Thyroid gland (tissue), 4 donors: ENCODE measurements around the gene DGKZ.

Experiments used
- POLR2A ChIP-seq, 2 donors: fragments of 450-650 bp; IDR thresholded peaks; one replicate each; pipeline ENCODE4 v1.6.1; 2017; ENCODE audit warnings: antibody characterized with exemption in 2 of 2, mild to moderate bottlenecking in 2 of 2, moderate library complexity in 1 of 2
- TF ChIP-seq, protein P1 (sequence below), 6 experiments: fragments of 200-600 bp in 3 of 6; fragments of 450-650 bp in 3 of 6; sonication (generic) in 3 of 6; IDR thresholded peaks; one replicate each; pipeline ENCODE4 v1.5.1; 2016 to 2019; ENCODE audit warnings: antibody characterized with exemption in 6 of 6, mild to moderate bottlenecking in 2 of 6, inconsistent platforms in 1 of 6, moderate library complexity in 1 of 6

DNA sequence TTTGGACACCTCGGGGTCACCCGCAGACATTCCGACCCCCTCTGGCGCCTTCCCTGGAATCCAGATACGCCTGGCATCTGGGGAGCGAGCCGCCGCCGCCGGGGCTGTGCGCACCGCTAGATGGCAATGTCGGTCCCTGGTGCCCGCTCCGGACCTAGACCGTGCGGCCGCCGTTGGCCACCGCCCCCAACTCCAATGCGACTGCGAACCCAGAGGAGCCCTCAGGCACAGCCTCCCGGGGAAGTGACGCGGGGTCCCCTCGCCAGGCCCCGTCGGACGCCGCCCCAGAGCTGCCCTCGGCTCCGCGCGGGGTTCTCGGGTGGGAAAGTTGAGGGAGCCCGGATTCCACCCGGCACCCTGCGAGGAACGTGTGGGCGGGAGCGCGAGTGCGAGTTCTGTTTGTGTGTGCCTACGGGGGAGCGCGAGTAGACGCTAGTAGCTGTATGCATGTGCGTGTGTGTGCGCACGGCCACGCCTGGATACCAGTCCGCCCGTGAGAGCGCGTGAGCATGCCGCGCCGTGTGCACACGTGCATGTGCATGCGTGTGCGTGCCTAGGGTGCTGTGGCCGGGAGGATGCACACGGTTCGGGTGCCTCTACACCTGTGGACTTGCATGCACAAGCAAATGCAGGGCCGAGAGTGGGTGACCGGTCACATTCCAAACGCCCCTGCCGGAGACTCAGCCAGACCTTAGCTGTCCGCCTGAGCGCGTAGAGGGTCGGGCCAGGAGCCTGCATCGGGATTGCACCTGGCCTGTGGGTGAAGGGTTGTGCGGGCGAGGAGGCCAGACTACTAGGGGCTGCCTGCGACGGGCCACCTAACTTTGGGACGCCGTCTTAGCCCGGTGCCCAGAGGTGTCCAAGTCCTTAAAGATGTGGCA lies 42.4 kb downstream of the DGKZ start:
- TF ChIP-seq, protein P1, sequence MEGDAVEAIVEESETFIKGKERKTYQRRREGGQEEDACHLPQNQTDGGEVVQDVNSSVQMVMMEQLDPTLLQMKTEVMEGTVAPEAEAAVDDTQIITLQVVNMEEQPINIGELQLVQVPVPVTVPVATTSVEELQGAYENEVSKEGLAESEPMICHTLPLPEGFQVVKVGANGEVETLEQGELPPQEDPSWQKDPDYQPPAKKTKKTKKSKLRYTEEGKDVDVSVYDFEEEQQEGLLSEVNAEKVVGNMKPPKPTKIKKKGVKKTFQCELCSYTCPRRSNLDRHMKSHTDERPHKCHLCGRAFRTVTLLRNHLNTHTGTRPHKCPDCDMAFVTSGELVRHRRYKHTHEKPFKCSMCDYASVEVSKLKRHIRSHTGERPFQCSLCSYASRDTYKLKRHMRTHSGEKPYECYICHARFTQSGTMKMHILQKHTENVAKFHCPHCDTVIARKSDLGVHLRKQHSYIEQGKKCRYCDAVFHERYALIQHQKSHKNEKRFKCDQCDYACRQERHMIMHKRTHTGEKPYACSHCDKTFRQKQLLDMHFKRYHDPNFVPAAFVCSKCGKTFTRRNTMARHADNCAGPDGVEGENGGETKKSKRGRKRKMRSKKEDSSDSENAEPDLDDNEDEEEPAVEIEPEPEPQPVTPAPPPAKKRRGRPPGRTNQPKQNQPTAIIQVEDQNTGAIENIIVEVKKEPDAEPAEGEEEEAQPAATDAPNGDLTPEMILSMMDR (IDR thresholded peaks at IDR 0.05): peak; percentile 47 to 88 (median 76)
- TF ChIP-seq POLR2A (IDR thresholded peaks at IDR 0.05): no peak
